Measurements from ENCODE around the gene FN1. TPM values are rescaled to one million over a fixed set of nuclear protein-coding genes. Genes with fewer than 3 reads are reported as not detected.

The FN1 gene
- total RNA-seq, 2 donors from 2014 or later, result 27.4 to 53.7 TPM

GRCh38 chr2:215401896-215402379, 33.9 kb downstream of the FN1 start:
- no peak for TF ChIP-seq POLR2A (IDR thresholded peaks at IDR 0.05)
- TF ChIP-seq, protein P1, sequence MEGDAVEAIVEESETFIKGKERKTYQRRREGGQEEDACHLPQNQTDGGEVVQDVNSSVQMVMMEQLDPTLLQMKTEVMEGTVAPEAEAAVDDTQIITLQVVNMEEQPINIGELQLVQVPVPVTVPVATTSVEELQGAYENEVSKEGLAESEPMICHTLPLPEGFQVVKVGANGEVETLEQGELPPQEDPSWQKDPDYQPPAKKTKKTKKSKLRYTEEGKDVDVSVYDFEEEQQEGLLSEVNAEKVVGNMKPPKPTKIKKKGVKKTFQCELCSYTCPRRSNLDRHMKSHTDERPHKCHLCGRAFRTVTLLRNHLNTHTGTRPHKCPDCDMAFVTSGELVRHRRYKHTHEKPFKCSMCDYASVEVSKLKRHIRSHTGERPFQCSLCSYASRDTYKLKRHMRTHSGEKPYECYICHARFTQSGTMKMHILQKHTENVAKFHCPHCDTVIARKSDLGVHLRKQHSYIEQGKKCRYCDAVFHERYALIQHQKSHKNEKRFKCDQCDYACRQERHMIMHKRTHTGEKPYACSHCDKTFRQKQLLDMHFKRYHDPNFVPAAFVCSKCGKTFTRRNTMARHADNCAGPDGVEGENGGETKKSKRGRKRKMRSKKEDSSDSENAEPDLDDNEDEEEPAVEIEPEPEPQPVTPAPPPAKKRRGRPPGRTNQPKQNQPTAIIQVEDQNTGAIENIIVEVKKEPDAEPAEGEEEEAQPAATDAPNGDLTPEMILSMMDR (IDR thresholded peaks at IDR 0.05), result no peak
- no peaks in the 10 kb centered on the region for H3K36me3 ChIP-seq (replicated peaks in 1 of 2; ENCODE audit: insufficient read depth in 1 of 2, low read depth in 2 of 2)
- no peaks in the 10 kb centered on the region for H3K27me3 ChIP-seq
- no peak overlapping the region for H3K4me3 ChIP-seq
- intact Hi-C loops (cut with DNase I), result no loop called here
- H3K9me3 ChIP-seq, result no peaks in the 10 kb centered on the region
- ATAC-seq (no peak), DNase-seq (no peak)
- H3K27ac ChIP-seq, result no peak overlapping the region
- 74 to 75% methylated on average over 3 of the region's 3 CpGs for WGBS, 2 donors
- peaks cover 5% of the 10 kb centered on the region for H3K4me1 ChIP-seq

DNA sequence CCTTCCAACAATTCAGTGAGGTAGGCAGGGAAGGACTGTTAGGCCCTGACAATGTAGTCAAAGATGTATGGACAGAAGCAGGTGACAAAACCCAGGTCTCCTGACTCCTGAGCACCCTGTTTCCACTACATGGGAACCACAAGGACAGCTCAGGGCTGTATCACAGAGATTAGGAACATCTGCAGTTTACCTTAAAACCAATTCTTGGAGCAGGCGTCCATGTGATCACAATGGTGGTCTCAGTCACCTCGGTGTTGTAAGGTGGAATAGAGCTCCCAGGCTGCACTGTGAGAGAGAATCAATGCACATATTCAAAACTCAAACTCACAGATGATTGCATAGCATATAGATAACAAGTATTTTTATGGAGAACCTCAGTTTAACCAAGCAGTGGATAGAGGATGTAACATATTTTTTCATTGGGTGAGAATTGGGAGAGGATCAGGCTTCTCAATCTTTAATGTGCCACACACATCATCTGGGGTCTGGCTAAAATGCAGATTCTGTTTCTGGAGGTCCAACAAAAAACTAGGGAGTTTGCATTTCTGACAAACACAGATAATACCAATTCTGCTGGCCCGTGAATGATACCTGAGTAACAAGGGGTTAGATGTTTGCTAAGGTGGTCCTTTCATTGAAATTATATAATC, 36.7 kb downstream of the FN1 start:
- no peak for TF ChIP-seq POLR2A (IDR thresholded peaks at IDR 0.05)
- TF ChIP-seq, protein P1 (IDR thresholded peaks at IDR 0.05), result no peak

GRCh38 chr2:215397632-215398341, 38.1 kb downstream of the FN1 start:
- no peaks in the 10 kb centered on the region for H3K9me3 ChIP-seq
- TF ChIP-seq, protein P1 (IDR thresholded peaks at IDR 0.05), result no peak
- no peak for TF ChIP-seq POLR2A (IDR thresholded peaks at IDR 0.05)
- no peaks in the 10 kb centered on the region for H3K36me3 ChIP-seq (replicated peaks in 1 of 2; ENCODE audit: insufficient read depth in 1 of 2, low read depth in 2 of 2)
- 40 to 43% methylated on average over 9 of the region's 9 CpGs for WGBS, 2 donors
- no peak overlapping the region for H3K4me3 ChIP-seq
- DNase-seq, result no peak
- no peak overlapping the region for H3K27ac ChIP-seq
- no peak for ATAC-seq
- H3K27me3 ChIP-seq, result no peaks in the 10 kb centered on the region
- intact Hi-C loops (cut with DNase I), result no loop called here
- H3K4me1 ChIP-seq, result peaks cover 5% of the 10 kb centered on the region

More for the DNA sequence above, 36.7 kb downstream of the FN1 start:
- Histone ChIP-seq H3K27ac (no peak overlapping the region), H3K36me3 (replicated peaks in 1 of 2; ENCODE audit: insufficient read depth in 1 of 2, low read depth in 2 of 2) (no peaks in the 10 kb centered on the region), H3K9me3 (no peaks in the 10 kb centered on the region), H3K4me1 (peaks cover 5% of the 10 kb centered on the region), H3K27me3 (no peaks in the 10 kb centered on the region), H3K4me3 (no peak overlapping the region)
- DNase-seq (no peak), ATAC-seq (no peak)
- WGBS, 2 donors, result 79% methylated on average over 3 of the region's 3 CpGs
- intact Hi-C loops (cut with DNase I), result no loop called here

GRCh38 chr2:215396595-215397313, 39.1 kb downstream of the FN1 start:
- ATAC-seq, result no peak
- H3K27ac ChIP-seq, result no peak overlapping the region
- H3K4me3 ChIP-seq, result no peak overlapping the region
- TF ChIP-seq, protein P1 (IDR thresholded peaks at IDR 0.05), result no peak
- TF ChIP-seq POLR2A (IDR thresholded peaks at IDR 0.05), result no peak
- no peaks in the 10 kb centered on the region for H3K36me3 ChIP-seq (replicated peaks in 1 of 2; ENCODE audit: insufficient read depth in 1 of 2, low read depth in 2 of 2)
- WGBS, 2 donors, result 65 to 75% methylated on average over 2 of the region's 2 CpGs
- H3K4me1 ChIP-seq, result peaks cover 5% of the 10 kb centered on the region
- no peaks in the 10 kb centered on the region for H3K9me3 ChIP-seq
- no peak for DNase-seq
- intact Hi-C loops (cut with DNase I), result no loop called here
- no peaks in the 10 kb centered on the region for H3K27me3 ChIP-seq

Measured in body of pancreas (tissue), 4 donors.